NB4 (cell line): ENCODE results near the gene THBS1.

Source experiments
- DNase-seq: peaks from one replicate; pipeline ENCODE4 v3.0.0; 2010; ENCODE audit warnings: low read depth
- H3K4me3 ChIP-seq: one replicate; pipeline ENCODE4 v1.5.1; 2011; ENCODE audit warnings: mild to moderate bottlenecking, low read depth, low read length, moderate library complexity
- CTCF ChIP-seq: IDR thresholded peaks from one replicate; pipeline ENCODE4 v1.5.1; 2012; ENCODE audit warnings: low read depth, low read length
- MAX ChIP-seq: IDR thresholded peaks from 2 replicates; pipeline ENCODE4 v1.6.1; 2011; ENCODE audit warnings: low read depth, low read length
- MYC ChIP-seq: IDR thresholded peaks from 2 replicates; pipeline ENCODE4 v1.6.1; 2011; ENCODE audit warnings: low read depth, low read length
- POLR2A ChIP-seq: IDR thresholded peaks from 2 replicates; pipeline ENCODE4 v1.6.1; 2011; ENCODE audit warnings: mild to moderate bottlenecking; ENCODE audit not compliant: insufficient read length; ENCODE audit errors: extremely low read depth

THBS1 gene

DNA sequence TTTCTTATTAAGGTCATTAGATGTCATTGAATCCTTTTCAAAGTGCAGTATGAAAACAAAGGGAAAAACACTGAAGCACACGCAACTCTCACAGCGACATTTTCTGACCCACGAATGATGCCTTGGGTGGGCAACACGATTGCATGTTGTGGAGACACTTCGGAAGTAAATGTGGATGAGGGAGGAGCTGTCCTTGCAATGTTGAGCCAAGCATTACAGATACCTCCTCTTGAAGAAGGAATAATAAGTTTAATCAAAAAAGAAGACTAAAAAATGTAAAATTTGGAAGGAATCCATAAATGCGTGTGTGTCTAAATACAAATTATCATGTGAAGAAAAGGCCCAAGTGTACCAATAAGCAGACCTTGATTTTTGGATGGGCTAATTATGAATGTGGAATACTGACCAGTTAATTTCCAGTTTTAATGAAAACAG is 16.9 kb downstream of the THBS1 start:
- TF ChIP-seq CTCF (no peak), POLR2A (no peak), MYC (no peak), MAX (no peak)
- H3K4me3 ChIP-seq: no peak overlapping the region
- DNase-seq: no peak

- DNase-seq: no peak
- no peak overlapping the region for H3K4me3 ChIP-seq
- TF ChIP-seq POLR2A (no peak), CTCF (no peak), MAX (no peak), MYC (no peak)
These were observed 17.4 kb downstream of the THBS1 start for GRCh38 chr15:39598186-39598850.

GRCh38 chr15:39598958-39599845 is 18.3 kb downstream of the THBS1 start:
- no peak overlapping the region for H3K4me3 ChIP-seq
- no peak for TF ChIP-seq MAX
- TF ChIP-seq POLR2A: no peak
- TF ChIP-seq MYC: no peak
- TF ChIP-seq CTCF: no peak
- no peak for DNase-seq

GRCh38 chr15:39599871-39600270 is 19.0 kb downstream of the THBS1 start:
- TF ChIP-seq MAX: no peak
- no peak for TF ChIP-seq MYC
- no peak for TF ChIP-seq POLR2A
- TF ChIP-seq CTCF: no peak
- H3K4me3 ChIP-seq: no peak overlapping the region
- DNase-seq: no peak

DNA sequence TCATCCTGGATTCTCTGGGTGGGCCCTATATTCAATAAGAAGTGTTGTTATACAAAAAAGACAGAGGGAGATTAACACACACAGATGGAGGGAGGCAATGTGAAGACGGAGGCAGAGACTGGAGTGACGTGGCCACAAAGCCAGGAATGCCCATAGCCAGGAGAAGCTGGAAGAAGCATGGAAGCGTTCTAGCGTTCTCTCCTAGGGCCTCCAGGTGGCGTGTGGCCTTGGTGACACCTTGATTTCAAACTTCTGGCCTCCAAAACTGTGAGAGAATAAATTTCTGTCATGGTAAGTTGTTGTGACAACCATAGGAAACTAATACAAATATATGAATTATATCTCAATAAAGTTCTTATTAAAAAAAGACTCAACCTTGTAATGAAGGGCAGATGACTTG is 21.3 kb downstream of the THBS1 start:
- H3K4me3 ChIP-seq: no peak overlapping the region
- no peak for DNase-seq
- no peak for TF ChIP-seq MAX
- TF ChIP-seq POLR2A: no peak
- TF ChIP-seq CTCF: no peak
- TF ChIP-seq MYC: no peak
